ENCODE results near the gene NOTCH2.

GRCh38 chr1:119887427-119887826 lies 182.0 kb downstream of the NOTCH2 start:
- no peak for TF ChIP-seq CTCF (IDR thresholded peaks at IDR 0.05)
- TF ChIP-seq EZH2 (IDR thresholded peaks at IDR 0.05; ENCODE audit: borderline replicate concordance, insufficient read depth, low read depth, low read length, poor library complexity, severe bottlenecking): no peak
